ENCODE measurements around the gene C1GALT1.
"Not testable (repeated sequence)": the region's sequence is repeated elsewhere in the genome, so short reads cannot be mapped to it uniquely, and the experiment has no call there.

Gene C1GALT1

DNA sequence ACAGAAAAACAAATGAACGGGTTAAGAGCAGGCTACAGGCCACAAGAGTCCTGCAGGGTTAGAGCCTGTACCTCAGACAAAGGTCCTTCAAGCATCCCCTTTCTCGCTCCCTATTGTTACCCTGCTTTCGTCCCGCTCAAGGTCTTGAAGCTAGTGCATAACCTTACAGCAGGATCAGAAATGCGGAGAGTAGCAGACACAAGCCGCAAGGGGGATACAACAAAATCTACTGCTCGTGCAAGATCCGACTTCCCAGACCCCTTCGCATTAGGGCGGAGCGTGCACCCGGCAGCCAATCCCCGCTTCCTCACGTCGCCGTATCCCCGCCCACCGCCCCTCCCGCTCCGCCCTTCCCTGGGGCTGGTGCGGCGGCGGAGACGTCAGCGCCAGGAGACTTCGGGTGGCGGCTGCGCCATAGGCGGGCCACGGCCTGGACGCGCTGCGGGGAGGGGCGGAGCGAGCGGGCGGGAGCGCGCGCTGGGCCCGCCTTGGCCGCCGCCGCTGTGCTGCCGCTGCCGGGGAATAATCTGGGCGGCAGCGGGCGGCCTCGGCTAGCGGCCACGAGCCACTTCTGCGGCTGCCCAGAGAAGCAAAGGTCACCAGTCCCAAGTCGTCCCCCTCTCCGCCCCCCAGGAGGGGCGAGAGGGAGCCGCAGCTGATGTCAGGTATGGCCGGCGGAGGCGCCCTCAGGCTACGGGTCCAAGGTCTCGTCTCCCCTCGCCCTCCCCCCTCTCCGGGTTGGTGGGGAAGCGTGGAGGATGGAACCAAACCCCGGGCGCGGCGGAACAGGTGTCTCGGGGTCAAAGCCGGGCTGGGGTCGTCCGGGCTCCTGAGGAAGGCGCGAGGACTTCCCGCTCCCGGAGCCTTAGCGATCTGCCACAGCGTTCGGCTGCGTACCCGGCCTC is at the start of gene C1GALT1:
Gene C1GALT1 (plus strand): TSS at position 389 of the 905 bp plus-strand sequence. CDS start 51,776 bp downstream, outside the sequence.
- peak; percentile 97 for DNase-seq (ENCODE audit: low read depth, low spot score)

DNA sequence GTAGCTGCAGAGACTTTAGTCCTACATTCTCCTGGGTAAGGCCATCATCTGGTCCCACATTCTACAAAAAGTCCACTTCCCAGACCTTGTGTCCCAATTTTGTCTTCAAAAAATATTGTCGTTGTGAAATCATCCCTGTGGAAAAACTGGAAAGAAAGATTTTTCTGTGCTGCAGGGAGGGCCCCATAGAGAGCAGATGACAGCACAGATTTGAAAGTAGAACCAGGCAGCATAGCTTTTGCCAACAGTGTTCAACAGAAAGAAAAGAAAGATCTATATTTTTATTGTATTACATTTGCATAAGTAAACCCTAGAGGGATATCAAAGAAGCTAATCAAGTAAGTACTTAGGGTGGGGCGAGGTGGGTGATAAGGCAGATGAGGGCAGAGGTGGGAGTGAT is 48.3 kb upstream of the C1GALT1 start:
- DNase-seq (ENCODE audit: low read depth, low spot score) = no peak

DNA sequence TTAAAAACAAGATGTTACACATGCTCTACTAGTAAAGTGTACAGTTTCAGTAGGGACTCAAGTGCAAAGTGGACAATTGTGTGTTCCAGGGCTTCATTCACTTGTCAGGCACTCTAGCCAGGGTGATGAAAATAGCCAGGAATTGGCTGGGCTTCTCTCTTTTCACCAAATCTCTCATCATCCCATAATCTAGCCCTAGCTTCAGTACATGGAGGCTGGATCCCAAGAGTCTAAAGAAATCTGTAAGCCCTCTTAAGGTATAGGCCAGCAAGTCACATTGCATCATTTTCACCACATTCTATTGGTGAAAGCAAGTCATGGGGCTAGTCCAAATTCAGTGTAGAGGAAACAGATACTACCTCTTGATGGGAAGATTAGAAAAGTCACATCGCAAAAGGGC is 47.3 kb upstream of the C1GALT1 start:
- DNase-seq (ENCODE audit: low read depth, low spot score) = no peak

DNA sequence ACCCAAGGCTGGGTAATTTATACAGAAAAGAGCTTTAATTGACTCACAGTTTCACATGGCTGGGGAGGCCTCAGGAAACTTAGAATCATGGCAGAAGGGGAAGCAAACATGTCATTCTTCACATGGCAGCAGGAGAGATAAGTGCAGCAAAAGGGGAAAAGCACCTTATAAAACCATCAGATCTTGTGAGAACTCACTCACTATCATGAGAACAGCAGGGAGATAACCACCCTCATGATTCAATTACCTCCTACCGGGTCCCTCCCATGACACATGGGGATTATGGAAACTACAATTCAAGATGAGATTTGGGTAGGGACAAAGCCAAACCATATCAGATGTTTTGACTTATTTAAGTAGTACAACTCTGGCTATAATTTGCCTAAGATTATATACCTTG is 46.4 kb upstream of the C1GALT1 start:
- DNase-seq (ENCODE audit: low read depth, low spot score) = not testable (repeated sequence)

DNA sequence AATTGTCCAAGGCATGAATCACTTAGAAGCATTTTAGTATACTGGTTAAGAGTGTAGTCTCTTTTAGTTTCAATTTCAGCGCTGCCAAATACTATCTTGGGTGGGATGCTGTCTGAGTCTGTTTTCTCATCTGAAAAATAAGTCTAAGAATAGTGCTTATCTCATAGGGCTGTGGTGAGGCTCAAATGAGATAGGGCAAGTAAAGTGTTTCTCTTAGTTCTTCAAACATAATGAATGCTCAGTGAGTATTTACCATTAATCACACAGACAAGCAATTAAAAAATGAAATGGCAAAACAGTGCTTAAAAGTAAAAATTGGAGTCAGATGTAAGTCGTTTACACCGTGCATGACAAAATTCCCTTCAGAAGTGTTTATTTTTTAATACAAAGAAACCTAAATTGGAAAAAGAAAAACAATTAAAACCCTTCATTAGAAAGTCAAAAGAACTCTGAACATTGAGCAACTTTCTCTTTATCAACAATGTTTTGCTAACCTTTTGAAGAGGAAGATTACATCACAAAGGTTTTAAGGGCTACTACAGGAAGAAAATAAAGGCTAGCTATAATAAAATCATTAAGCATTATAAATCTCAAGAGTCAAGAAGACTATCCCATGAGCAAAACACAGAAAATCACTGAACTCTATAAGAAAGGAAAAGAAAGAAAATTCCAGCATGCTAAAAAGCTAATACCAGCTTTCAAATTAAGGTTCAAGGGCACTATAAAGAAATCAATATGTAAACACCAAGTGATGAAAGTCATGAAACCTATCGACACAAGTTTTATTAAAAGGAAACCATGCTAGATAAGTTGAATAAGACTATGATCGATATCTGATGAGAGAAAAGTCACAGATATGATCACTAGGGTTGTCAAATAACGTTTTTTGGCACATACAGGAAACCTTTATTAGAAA is 45.6 kb upstream of the C1GALT1 start:
- DNase-seq (ENCODE audit: low read depth, low spot score) = no peak

DNA sequence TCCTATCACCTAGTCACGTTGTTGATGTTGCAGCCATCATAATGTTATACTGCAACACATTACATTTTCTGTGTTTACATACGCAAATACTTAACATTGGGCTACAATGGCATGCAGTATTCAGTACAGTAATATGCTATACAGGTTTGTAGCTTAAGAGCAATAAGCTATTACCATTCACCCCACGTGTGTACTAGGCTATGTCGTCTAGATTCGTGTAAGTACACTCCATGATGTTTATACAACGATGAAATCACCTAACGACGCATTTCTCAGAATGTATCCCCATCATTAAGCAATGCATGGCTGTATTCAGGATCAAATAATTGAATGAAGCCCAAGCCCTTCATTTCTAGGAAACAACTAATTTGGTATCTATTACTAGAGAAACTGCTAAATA is 43.4 kb upstream of the C1GALT1 start:
- DNase-seq (ENCODE audit: low read depth, low spot score) = no peak

DNA sequence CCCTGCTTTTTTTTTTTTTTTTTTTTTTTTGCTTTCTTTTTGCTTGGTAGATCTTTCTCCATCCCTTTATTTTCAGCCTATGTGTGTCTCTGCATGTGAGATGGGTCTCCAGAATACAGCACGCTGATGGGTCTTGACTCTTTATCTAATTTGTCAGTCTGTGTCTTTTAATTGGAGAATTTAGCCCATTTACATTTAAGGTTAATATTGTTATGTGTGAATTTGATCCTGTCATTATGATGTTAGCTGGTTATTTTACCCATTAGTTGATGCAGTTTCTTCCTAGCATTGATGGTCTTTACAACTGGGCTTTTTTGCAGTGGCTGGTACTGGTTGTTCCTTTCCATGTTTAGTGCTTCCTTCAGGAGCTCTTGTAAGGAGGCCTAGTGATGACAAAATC is 38.9 kb upstream of the C1GALT1 start:
- not testable (repeated sequence) for DNase-seq (ENCODE audit: low read depth, low spot score)

DNA sequence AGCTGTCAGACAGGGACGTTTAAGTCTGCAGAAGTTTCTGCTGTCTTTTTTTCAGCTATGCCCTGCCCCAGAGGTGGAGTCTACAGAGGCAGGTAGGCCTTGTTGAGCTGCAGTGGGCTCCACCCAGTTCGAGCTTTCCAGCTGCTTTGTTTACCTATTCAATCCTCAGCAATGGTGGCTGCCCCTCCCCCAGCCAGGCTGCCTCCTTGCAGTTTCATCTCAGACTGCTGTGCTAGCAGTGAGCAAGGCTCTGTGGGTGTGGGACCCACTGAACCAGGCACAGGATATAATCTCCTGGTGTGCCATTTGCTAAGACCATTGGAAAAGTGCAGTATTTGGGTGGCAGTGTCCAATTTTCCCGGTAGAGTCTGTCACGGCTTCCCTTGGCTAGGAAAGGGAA is 37.2 kb upstream of the C1GALT1 start:
- not testable (repeated sequence) for DNase-seq (ENCODE audit: low read depth, low spot score)

DNA sequence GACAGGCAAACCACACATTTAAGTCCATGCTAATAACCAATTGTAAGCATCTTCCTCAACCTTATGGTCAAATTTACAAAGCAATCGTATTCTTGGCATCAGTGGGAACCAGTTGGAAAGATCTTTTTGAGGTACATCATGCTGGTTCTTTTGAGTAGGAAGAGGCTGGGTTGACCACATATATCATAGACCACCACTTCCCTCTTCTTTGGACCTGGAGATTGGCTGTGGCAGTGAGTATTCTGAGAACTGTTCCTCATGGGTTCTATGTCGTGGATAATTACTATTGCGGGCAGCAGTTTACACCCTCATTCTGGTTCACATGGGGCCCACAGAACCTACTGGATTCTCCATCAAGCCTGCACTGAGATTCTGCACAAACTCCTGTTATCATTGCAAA is 35.5 kb upstream of the C1GALT1 start:
- DNase-seq (ENCODE audit: low read depth, low spot score) = no peak

DNA sequence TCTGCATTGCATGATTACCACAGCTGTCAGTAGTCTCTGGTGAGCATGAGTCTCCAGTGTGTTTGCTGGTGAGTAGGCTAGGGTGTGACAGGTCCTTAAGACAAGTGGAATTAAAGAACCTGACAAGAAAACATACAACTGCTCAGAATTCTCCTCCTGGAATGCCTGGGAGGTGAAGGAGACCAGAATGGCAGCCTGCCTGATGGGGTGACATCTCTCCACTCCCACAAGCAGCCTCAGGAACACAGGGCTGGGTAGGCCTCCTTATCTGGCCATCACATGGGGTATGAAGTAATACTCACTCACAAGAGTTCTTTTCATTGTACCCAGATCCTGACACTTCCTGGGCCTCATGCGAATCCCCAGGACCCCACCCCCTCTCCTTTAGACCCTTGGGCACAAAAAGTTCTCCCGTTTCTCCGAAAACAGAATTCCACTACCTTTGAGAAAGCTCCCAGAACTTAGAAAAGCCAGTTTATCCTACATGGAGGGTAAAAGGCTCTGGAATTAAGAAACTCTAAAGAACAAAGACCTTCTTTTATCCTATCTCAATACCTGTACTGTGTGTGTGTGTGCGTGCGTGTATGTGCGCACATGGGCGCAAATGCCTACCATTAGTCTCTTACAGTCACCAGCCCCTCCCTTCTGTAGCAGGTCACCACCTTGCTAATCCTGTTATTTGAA is 33.4 kb upstream of the C1GALT1 start:
- peak; percentile 22 for DNase-seq (ENCODE audit: low read depth, low spot score)

DNA sequence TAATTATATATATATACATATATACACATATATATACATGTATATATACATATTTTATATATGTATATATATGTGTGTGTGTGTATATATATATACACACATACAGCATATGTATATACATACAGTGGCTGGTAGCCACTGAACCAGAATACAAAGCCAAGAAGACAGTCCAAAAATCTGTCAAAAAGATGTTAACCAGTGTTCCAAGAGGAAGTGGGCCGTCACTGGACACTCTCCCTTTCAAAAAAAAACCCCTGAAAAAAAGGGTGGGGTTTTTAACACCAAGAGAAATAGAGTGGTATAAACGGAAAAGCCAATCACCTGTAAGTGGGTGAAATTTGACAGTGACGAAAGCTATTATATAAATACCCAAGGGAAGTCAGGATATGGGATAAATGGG is 31.1 kb upstream of the C1GALT1 start:
- DNase-seq (ENCODE audit: low read depth, low spot score) = no peak

DNA sequence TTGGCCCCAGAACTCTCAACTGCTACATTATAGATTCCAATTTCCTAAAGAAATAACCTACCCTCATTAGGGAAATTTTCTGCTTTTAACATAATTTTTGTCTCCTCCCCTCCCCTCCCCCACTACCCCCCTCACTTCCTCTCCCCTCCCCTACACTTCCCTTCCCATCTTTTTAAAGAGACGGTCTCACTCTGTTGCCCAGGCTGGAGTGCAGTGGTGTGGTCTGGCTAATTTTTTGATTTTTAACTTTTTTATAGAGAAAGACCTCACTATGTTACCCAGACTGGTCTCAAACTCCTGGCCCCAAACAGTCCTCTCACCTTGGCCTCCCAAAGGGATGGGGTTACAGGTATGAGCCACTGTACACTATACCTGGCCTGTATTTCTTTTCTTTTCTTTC is 30.5 kb upstream of the C1GALT1 start:
- DNase-seq (ENCODE audit: low read depth, low spot score) = no peak

DNA sequence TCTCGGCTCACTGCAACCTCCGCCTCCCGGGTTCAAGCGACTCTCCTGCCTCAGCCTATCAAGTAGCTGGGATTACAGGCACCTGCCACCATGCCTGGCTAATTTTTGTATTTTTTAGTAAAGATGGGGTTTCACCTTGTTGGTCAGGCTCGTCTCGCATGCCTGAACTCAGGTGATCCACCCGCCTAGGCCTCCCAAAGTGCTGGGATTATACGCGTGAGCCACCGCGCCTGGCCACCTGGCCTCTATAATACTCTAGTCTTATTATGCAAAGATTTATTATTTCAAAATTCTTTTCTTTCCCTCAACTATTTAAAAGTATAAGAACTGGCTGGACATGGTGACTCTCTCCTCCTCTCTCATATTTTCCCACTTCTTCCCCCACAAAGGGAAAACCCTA is 30.0 kb upstream of the C1GALT1 start:
- no peak for DNase-seq (ENCODE audit: low read depth, low spot score)

DNA sequence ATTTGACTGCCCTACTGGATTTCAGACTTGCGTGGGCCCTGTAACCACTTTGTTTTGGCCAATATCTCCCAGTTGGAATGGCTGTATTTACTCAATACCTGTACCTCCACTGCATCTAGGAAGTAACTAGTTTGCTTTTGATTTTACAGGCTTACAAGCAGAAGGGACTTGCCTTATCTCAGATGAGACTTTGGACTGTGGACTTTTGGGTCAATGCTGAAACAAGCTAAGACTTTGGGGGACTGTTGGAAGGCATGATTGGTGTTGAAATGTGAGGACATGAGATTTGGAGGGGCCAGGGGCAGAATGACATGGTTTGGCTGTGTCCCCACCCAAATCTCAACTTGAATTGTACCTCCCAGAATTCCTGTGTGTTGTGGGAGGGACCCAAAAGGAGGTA is 28.0 kb upstream of the C1GALT1 start:
- DNase-seq (ENCODE audit: low read depth, low spot score) = not testable (repeated sequence)

DNA sequence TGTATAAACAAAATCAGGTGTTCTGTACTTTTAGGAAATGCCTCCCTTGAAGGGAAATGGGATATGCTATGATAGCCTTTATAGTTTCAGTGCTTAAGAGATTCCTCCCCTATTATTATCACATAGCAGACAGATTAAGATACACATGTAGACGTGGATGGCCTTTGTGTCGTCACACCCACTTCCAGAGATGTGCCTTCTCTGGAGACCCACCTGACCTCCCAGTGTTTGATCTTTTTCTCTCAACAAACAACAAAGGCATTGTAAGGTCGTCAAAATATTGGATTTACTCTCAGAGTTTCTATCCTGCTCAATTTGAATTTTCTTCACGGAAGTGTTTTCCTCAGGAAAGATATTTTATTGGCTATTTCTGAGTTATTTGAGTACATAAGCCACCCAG is 25.7 kb upstream of the C1GALT1 start:
- DNase-seq (ENCODE audit: low read depth, low spot score) = no peak

DNA sequence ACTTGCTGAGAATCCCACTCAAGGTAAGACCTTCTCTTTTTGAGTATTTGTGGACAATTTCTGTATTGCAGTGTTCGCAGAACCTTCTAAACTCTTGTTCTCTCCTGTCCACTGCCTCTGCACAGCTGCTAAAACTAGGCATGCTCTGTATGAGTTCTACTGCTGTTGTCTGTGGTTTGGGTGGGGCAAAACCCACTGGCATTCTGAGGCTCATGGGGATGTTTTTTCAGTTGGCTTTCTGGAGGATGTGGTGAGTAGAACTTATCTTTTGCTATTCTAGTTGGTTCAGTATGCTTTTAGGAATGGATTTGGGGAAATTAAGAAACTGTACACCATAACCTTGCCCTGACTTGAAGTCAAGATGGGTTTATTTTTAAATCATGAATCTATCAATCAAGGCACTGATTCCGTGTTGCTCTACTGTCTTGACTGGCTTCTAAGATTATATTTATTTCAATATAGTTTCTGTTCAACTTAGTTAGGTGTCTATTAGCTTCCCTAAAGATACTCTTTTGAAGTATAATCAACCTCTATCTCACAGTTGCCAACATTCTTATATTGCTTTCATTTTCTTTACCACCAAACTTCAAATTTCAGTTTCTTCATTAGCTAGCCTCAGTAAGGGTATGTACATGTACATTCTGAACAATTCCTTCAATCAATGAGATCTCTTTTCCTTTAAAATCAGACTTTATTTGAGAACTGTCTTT is 25.0 kb upstream of the C1GALT1 start:
- no peak for DNase-seq (ENCODE audit: low read depth, low spot score)

DNA sequence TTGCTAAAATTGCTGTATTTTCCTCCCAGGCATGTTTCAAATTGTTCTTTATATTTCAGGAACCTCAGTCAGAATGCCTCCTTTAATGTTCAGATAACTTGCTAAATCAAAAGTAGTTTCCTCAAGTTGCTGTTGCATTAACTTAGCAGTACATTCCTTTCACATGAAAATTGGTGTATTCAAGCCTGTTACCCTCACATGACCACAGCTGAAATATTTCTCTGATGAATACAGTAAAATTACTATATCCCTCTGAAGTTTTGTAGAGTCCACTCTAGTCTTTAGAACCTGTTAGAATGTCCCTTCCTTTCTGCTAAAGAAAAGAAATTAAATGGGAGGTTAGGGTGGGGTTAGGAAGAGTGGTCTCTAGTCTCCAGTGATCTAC is 24.5 kb upstream of the C1GALT1 start:
- no peak for DNase-seq (ENCODE audit: low read depth, low spot score)

DNA sequence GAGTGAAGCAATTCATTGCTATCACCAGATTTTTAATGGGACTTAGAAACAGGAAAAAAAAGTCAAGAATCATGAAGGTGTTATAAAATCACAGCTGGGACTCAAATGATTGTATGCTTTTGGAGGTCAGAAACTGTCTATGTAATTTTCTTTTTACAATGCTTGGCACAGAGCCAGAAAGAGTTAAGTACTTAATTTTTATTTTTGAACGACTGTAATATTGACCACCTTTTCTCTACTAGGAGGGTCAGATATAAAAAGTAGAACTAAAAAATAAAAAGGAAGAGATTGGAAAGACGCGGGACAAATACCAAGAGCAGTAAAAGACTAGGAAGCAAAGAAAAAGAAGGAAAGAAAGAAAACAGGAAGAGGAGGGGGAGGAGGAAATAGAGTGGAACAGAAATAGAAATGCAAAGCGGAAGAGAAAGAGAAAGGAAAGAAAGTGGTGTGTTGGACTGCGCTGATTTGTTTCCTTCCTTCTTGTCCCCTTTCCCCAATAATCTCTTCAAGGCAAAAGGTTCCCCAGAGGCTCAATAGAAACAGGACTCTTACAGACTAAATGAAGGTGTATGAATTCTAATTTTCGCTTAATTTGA is 23.2 kb upstream of the C1GALT1 start:
- DNase-seq (ENCODE audit: low read depth, low spot score) = no peak

DNA sequence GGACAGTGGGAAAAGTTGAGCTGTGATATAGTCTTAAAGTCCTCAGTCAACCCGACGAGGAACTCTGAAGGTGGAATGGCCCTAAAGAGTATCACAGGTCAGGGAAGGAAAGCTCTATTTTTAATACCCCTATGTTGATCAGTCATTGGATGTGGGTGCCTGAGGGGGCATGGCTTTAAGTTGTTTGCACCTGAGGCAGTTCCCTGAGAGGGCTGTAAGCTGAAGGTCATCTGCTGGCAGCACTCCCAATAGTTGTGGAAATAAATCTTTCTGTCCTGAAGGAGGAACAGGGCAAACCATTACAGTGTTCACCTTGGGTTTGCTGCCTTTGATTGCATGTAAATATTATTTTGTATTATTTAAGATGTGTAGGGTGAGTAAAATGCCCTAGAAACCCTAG is 17.8 kb upstream of the C1GALT1 start:
- no peak for DNase-seq (ENCODE audit: low read depth, low spot score)

DNA sequence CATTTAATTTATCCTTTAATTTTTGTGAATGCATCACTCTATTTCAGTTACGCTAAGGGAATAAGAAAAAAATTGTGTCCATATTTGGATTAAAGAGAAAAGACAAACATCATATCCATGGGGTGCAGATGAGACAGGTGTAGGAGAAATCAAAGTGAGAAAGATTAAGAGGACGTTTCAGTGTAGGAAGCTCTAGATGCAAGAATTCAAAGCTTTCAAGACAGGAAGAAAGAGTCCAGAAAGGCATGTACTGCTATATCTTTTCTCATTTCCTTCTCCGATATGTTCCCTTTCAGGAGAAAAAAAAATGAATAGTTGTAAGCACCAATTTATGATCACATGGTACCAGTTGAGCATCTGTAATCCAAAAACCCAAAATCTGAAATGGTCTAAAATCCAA is 17.0 kb upstream of the C1GALT1 start:
- no peak for DNase-seq (ENCODE audit: low read depth, low spot score)

DNA sequence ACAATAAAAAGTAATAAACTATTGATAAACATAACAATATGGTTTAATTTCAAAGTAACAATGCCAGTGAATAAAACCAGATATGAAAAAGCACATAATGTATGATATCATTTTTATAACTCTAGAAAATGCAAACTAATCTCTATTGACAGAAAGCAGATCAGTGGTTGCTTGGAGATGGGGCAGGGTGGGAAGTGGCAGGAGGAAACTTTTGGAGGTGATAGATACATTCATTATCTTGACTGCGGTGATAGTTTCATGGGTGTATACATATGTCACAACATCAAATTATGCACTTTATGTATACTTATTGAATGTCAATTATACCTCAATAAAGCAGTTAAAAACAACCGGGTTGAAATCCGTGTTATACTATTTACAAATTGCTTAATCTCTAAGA is 16.0 kb upstream of the C1GALT1 start:
- DNase-seq (ENCODE audit: low read depth, low spot score) = no peak

Measured in ELF-1 (cell line).